Measurements from ENCODE around the gene KISS1.

The KISS1 gene

GRCh38 chr1:204172404-204173029, 23.8 kb downstream of the KISS1 start:
- no peak overlapping the region for H3K4me2 ChIP-seq (ENCODE audit: low read length)
- no peak overlapping the region for H3K4me3 ChIP-seq (ENCODE audit: low read depth, low read length)
- H3K9me3 ChIP-seq (ENCODE audit: control insufficient read depth, low read length) = no peaks in the 10 kb centered on the region
- no peaks in the 10 kb centered on the region for H3K79me2 ChIP-seq
- no peaks in the 10 kb centered on the region for H3K4me1 ChIP-seq
- no peaks in the 10 kb centered on the region for H3K27me3 ChIP-seq (ENCODE audit: control insufficient read depth, insufficient read depth, low read length)
- no peak overlapping the region for H3K9ac ChIP-seq
- no peak overlapping the region for H3K27ac ChIP-seq
- H2AFZ ChIP-seq = no peak overlapping the region
- H3K36me3 ChIP-seq (ENCODE audit: control insufficient read depth, insufficient read depth, low read length) = no peaks in the 10 kb centered on the region
- no peak for TF ChIP-seq CTCF (IDR thresholded peaks at IDR 0.05)

- no peaks in the 10 kb centered on the region for H3K27me3 ChIP-seq (ENCODE audit: control insufficient read depth, insufficient read depth, low read length)
- no peak overlapping the region for H3K4me3 ChIP-seq (ENCODE audit: low read depth, low read length)
- no peaks in the 10 kb centered on the region for H3K36me3 ChIP-seq (ENCODE audit: control insufficient read depth, insufficient read depth, low read length)
- no peak for TF ChIP-seq CTCF (IDR thresholded peaks at IDR 0.05)
- no peaks in the 10 kb centered on the region for H3K9me3 ChIP-seq (ENCODE audit: control insufficient read depth, low read length)
- no peak overlapping the region for H3K27ac ChIP-seq
- no peaks in the 10 kb centered on the region for H3K79me2 ChIP-seq
- H3K9ac ChIP-seq = no peak overlapping the region
- H3K4me1 ChIP-seq = no peaks in the 10 kb centered on the region
- no peak overlapping the region for H3K4me2 ChIP-seq (ENCODE audit: low read length)
- H2AFZ ChIP-seq = no peak overlapping the region
These were observed 24.5 kb downstream of the KISS1 start for GRCh38 chr1:204171751-204172178.

- H3K9me3 ChIP-seq (ENCODE audit: control insufficient read depth, low read length) = no peaks in the 10 kb centered on the region
- H3K79me2 ChIP-seq = no peaks in the 10 kb centered on the region
- H3K27me3 ChIP-seq (ENCODE audit: control insufficient read depth, insufficient read depth, low read length) = no peaks in the 10 kb centered on the region
- no peak overlapping the region for H3K27ac ChIP-seq
- H3K9ac ChIP-seq = no peak overlapping the region
- no peak overlapping the region for H3K4me3 ChIP-seq (ENCODE audit: low read depth, low read length)
- no peak for TF ChIP-seq CTCF (IDR thresholded peaks at IDR 0.05)
- no peak overlapping the region for H3K4me2 ChIP-seq (ENCODE audit: low read length)
- no peaks in the 10 kb centered on the region for H3K36me3 ChIP-seq (ENCODE audit: control insufficient read depth, insufficient read depth, low read length)
- H2AFZ ChIP-seq = no peak overlapping the region
- no peaks in the 10 kb centered on the region for H3K4me1 ChIP-seq
These were observed 25.7 kb downstream of the KISS1 start for GRCh38 chr1:204170494-204171155.

GRCh38 chr1:204169858-204170257, 26.4 kb downstream of the KISS1 start:
- H3K27ac ChIP-seq = no peak overlapping the region
- H3K4me2 ChIP-seq (ENCODE audit: low read length) = no peak overlapping the region
- H3K79me2 ChIP-seq = no peaks in the 10 kb centered on the region
- no peaks in the 10 kb centered on the region for H3K36me3 ChIP-seq (ENCODE audit: control insufficient read depth, insufficient read depth, low read length)
- H3K4me1 ChIP-seq = no peaks in the 10 kb centered on the region
- TF ChIP-seq CTCF (IDR thresholded peaks at IDR 0.05) = no peak
- H3K9ac ChIP-seq = no peak overlapping the region
- H2AFZ ChIP-seq = no peak overlapping the region
- no peak overlapping the region for H3K4me3 ChIP-seq (ENCODE audit: low read depth, low read length)
- no peaks in the 10 kb centered on the region for H3K27me3 ChIP-seq (ENCODE audit: control insufficient read depth, insufficient read depth, low read length)
- no peaks in the 10 kb centered on the region for H3K9me3 ChIP-seq (ENCODE audit: control insufficient read depth, low read length)

GRCh38 chr1:204167730-204168129, 28.6 kb downstream of the KISS1 start:
- Histone ChIP-seq H3K9ac (no peak overlapping the region), H3K27me3 (ENCODE audit: control insufficient read depth, insufficient read depth, low read length) (no peaks in the 10 kb centered on the region), H2AFZ (no peak overlapping the region), H3K27ac (no peak overlapping the region), H3K79me2 (no peaks in the 10 kb centered on the region), H3K4me1 (no peaks in the 10 kb centered on the region), H3K4me3 (ENCODE audit: low read depth, low read length) (no peak overlapping the region), H3K4me2 (ENCODE audit: low read length) (no peak overlapping the region), H3K36me3 (ENCODE audit: control insufficient read depth, insufficient read depth, low read length) (no peaks in the 10 kb centered on the region), H3K9me3 (ENCODE audit: control insufficient read depth, low read length) (no peaks in the 10 kb centered on the region)
- TF ChIP-seq CTCF (IDR thresholded peaks at IDR 0.05) = no peak

Measured in parathyroid adenoma (tissue), 2 donors.